ENCODE results near the gene GRM8.

GRM8 gene

DNA sequence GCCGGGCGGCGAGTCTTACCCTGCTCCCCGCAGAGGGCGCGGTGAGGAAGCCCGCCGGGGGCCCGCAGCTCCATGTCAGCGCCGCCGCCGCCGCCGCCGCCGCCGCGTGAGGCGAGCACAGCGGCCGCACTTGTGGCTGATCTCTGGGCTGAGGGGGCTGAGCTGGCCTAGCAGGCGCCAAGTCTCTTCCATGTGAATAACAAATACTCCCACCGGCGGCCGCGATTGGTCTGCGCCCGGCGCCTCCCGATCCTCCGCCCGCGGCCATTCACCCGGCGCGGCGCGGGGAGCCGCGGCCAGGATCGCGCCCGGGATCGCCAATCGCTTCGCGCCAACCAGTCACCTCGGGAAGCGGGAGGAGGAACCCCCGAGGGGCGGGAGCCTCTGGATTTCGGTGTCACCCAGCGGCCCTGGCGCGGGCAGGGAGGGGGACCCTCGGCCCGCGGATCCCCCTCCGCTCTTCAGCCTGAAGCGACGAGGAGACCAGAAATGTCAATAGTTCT is at the start of gene GRM8:
TSS of gene GRM8 (minus strand) at position 164 of the 503 bp plus-strand sequence.
- peak in 2 of 6 experiments; percentile 2 to 17 for DNase-seq

DNA sequence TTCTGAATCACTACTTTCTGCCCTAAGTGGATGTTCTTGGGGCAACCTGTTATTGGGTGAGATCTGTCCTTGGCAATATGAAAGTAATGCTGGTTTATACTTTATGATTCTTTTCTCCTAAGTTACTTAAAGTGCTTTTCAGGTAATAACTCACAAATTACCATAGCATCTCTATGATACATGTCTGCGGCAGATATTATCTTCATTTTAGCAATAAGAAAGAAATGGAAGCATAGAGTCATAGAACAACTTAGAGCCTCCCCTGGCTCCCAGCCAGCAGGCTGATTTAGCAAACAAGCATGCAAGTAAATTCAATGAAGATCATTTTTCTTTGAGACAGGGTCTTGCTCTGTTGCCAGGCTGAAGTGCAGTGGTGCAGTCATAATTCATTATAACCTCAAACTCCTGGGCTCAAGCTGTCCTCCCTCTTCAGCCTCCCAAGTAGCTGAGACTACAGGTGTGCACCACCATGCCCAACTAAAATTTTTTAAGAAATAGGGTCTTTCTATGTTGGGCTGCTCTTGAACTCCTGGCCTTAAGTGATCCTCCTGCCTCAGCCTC is 38.1 kb upstream of the GRM8 start:
- no peak for DNase-seq

DNA sequence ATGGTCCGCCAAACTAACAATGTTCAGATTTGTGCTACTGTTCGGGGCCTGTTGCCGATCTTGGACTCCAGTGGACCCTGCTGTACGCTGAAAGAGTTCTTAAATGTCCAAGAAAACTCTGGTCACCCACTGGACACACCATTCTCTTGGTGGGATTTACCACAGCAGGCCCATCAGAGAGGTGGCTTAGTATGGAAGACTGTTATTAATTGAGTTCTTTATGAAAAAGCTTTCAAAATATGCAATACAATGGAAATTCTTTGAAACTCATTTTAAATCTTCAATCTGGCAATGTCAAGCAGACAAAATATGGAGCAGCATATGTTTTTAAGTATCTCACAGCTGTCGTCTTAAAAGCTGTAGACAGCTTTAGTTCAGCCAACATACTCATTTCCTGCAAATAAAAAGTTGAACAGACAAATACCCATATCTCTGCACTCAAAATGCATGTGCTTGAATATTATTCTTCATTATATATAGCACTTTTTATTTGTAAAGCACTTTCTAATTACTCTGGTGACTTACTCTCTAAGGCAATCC is 37.4 kb upstream of the GRM8 start:
- no peak for DNase-seq

GRCh38 chr7:127287133-127287532 is 34.4 kb upstream of the GRM8 start:
- no peak for DNase-seq

DNA sequence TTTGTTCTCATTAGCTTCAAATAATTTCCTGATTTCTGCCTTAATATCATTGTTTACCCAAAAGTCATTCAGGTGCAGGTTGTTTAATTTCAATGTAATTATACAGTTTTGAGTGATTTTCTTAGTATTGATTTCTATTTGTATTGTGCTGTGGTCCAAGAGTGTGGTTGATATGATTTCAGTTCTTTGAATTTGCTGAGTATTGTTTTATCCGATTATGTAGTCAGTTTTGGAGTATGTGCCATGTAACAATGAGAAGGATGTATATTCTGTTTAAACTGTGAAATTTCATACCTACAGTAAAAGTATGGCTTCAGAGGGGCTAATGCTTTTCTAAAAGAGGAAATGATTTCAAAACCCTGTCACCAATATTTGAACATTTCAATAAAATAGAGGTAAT is 17.4 kb upstream of the GRM8 start:
- DNase-seq = no peak

DNA sequence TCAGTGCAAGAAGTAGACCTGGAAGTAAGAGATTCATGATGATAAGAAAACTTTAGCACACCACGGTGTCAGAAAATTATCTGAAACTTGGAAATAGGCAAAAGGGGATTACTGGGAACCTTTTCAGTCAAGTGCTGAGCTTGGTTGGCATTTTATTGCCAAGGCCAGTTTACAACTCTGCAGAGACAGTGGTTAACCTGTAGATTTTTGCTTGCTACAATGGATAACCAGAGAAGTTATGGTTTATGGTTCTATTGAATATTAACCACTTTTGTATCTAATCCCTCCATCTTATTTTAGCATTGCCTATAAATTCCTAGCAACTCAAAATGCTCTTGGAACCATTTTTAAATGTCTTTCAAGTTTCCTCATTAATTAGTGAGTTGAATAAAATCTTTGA is 13.3 kb upstream of the GRM8 start:
- no peak for DNase-seq

DNA sequence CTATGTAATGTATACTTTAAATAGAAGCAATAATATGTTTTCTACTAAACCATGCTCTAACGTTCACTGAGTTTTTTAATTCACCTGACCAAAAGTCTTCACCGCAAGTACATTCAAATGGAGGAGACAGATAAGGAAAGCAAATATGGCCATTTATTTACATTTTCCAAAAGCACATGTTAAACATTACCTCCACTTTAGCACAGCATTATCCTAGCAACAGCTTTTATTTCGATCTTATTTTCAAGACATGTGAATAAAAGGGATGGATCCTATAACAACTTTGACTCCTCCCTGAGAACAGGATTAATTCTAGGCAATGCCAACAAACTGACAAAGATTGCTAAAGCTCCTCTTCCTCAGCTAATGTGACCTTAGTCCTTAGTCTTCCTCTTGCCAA is 11.5 kb upstream of the GRM8 start:
- DNase-seq = no peak

DNA sequence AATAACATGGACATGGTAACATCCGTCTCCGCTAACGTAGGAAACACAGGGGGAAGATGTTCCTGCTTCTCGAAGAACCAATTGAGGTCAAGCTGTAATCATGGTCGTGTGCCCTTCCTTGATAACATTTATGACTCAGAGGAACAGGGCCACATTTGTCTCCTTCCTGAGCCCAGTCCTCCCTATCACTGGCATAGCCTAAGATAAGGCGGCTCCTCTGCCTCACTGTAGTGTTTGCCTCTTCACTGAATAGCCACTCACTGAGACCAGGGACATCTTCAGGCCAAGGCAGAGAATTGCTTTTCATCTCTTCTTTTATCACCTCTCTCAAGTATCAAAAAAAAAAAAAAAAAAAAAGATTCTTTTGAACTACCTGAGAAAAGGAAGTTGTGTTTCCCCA is 5.4 kb upstream of the GRM8 start:
- no peak for DNase-seq

GRCh38 chr7:127257086-127257485 is 4.3 kb upstream of the GRM8 start:
- no peak for DNase-seq

DNA sequence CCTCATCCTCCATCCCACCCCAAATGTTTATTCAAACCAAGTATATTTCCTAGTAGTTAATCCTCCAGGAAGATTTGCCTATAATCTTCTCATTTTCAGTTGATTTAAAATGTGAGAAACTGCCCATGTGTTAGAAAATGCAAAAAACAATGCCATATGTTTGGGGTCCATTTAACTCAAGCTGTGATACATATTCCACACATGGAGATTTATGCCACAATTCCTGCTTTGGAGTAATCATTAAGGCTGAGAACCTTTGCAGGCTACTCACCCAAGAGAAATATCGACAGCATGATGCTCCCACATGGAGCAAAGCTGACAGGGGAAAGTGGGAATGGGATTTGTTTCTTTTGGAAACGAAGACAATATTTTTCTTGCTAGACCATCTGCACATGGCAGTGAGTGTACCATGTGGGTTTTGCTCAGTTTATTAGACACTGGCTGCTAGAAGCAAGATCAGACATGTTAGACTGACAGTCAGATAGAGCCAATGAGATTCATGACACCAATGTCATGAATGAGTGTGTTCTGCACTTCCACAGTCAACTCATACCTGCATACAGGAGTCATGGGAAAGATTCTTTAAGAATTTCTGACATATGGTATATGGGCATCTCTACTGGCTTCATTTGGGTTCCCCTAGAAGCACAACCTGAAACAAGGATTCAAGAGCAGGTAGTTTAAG is 3.4 kb upstream of the GRM8 start:
- DNase-seq = no peak

DNA sequence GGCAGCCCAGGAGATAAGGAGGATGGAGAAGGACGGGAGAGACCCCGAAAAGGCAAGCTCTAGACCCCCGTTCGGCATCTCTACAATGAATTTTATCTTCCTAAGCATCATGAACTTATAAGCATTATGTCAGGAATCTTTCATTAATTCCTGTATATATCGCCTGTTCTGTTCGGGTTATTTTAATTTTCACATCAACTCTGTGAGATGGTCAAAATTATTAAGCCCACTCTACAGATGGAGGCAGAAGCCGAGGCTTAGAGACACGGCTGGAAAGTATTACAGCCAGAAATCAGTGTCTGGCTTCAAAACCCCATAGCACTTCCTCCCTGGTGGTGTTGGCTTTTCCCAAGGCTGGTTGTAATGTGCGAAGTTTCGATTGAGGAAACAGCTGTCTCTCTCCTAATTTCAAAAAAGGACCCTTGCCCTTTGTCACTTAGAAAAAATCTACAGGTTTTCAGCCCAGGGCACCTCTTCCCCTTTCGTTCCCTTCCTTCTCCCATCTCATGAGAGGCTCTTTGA is 1.5 kb upstream of the GRM8 start:
- no peak for DNase-seq

GRCh38 chr7:127253281-127254162 is 781 bp upstream of the GRM8 start:
- DNase-seq = peak in 5 of 6 experiments; percentile 16 to 64 (median 42)

DNA sequence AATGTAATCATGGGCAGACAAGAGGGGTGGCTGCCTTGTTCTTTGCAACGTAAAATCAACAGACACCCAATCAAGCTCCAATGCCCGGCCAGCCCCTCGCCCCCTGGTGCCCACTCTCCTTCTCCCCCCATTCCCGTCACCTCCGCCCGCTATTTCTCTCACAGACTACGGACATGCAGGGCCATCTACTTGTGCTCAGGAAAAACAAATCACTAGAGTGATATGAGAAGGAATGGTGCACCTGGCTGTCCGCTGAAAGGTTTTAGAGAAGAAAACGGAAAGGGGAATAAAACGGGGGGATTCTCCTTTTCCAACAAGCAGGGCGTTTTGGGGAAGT is 396 bp downstream of the GRM8 start:
- no peak for DNase-seq

GRCh38 chr7:127251465-127252376 is 1.0 kb downstream of the GRM8 start:
- peak in 1 of 6 experiments; percentile 10 for DNase-seq

DNA sequence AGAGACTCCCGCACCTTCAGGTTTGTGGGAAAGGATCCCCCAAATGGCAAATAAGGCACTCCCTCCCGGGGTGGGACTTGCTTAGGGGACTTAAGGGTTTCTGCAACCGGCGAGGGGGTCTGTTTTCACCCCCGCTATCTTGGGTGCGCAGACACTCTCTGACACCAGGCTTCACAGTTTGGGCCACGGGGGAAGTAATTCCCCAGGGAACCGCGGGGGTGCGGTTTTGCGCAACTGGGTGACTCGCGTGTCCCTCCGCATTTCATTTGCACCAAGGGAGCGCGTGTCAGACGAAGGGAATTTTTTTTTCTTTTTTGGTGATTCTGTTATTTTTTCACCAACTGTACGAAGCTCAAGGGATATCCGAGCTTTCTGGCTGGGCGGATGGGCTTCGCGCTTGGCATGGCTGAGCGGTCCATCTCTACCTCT is 1.7 kb downstream of the GRM8 start:
- DNase-seq = no peak

DNA sequence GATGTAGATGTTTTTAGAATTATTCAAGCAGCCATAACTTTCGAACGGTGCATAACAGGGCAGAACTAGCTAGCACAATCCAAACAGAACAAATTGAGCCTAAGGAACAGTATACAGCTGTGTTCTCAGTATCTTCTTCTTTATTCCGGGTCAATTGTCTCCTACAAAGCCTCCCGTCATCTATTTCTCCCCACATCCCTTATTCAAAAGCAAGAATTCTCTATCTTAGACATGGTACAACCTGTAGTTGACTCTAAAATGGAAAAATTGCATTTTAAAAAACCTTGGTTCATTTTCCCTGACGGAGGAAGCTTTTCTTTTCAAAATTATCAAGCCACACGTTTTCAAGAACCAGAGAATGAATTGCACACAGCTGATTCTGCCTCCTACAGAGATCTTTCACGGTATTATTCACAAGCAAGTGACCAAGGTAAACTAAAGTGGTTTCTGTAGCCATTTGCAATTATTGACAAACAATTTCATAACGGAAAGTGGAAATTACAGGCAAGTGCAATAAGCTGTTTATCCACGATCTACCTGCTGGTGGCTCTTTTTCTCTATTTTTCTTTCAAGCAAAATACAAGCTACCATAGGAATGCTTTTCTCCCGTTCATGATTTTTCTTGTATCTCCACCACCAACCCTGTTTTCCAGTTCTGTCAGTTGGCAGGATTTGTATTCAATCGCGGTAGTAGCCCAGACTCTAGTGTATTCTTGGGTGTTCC is 2.3 kb downstream of the GRM8 start:
- DNase-seq = no peak

GRCh38 chr7:127245607-127246006 is 7.1 kb downstream of the GRM8 start:
- no peak for DNase-seq

DNA sequence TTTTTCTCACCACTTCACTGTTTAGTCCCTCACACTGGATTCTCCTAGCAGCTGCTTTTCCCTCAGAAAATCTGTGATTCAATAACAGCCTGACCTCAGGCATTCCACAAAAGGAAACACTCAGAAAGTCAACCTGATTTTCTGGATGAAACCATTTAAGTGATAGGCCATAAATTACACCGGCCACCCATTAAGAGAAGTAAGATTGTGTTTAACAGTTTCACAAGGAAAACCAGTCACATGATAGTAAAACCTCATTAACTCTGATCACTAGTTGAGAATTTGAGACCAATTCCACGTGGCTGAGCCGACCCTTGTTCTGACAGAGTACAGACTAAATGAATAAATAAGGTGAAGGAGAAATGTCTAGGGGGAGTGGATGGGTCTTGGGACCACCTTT is 7.7 kb downstream of the GRM8 start:
- DNase-seq = no peak

DNA sequence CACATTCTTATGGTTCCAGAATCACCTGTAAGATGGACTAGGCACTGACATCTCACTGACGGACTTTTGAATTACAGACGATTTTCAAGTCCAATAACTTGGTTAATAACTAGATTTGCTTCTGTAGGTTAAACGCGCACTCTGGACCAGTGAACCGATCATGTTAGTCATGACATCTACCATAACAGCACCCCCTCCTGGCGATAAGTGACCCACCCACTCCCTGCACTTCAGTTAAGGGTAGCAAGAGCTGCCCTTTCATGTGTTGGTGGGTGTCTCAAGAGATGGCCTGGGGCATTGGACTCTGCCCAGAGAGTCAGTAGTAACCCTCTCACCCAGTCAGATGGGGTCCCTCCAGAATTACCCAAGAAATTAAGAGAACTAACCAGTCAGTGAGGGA is 12.9 kb downstream of the GRM8 start:
- no peak for DNase-seq

- no peak for DNase-seq
Observed at GRCh38 chr7:127233630-127234029, 19.1 kb downstream of the GRM8 start.

GRCh38 chr7:127231415-127231814 is 21.3 kb downstream of the GRM8 start:
- no peak for DNase-seq

Measured in stimulated activated naive CD4-positive, alpha-beta T cell (primary cell).